Measurements from ENCODE around the gene TMEM225. TPM values are rescaled to one million over a fixed set of nuclear protein-coding genes. Genes with fewer than 3 reads are reported as not detected.

Gene TMEM225, protein sequence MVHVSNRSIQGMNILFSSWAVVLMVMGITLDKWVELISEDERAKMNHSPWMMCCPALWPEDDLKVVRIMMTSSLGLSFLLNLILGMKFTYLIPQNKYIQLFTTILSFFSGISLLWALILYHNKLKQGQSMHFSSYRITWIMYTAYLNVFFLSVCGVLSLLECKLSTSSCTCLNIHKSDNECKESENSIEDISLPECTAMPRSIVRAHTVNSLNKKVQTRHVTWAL
- total RNA-seq: not detected in 2 replicates

DNA sequence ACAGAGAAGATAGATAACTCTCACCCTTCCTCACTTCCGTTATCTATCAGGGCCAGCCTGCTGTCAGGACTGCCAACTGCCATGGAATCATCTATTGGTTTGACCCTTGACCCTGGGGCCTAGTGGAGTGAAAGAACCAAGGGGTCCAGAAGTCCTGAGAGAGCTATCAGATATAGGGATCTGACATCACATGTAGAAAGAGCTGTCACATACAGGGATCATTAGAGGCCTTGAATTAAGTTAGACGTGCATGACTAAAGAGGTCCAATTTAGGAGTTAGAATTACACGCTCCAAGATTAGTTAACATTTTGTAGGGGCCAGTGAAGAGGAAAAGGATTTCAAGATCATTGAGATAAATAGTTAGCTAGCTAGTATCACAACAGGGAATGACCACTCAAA is at the start of gene TMEM225:
Gene TMEM225 (minus strand): TSS at position 101 of the 400 bp plus-strand sequence. CDS start 245 bp downstream, outside the sequence.

DNA sequence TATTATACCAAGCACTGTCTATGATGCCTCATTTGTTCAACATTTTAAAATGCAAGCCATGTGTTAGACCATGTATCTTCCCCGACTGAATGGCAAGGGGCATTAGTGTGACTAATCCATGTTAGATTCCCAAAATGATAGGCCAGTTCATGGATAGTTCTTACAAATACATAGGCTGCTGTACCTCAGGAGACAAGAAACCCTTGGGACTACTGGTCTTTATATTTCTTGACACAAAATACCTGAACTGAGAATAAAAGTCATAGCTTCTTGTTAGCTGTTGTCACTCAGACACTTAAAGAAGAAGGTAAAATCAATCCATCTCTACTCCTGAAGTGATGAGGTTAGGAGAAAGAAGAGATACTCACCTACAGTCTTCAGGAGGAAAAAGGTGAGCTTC is 16.4 kb upstream of the TMEM225 start, which contains the start of gene OR8D4:
Gene OR8D4 (plus strand): TSS at position 301 of the 400 bp plus-strand sequence. CDS start 4,265 bp downstream, outside the sequence.

Other genes with a start within 250 kb of the TMEM225 start
- gene SCN3B, start 231.0 kb downstream of the TMEM225 start, total RNA-seq: under 0.01 TPM in 1 of 2 replicates, not detected in the other
- 5.9 and 8.2 TPM in 2 replicates for gene ZNF202, start 144.0 kb downstream of the TMEM225 start, total RNA-seq
- gene OR6X1, start 131.2 kb downstream of the TMEM225 start, total RNA-seq: not detected in 2 replicates
- not detected in 2 replicates for gene OR6M1, start 79.3 kb downstream of the TMEM225 start, total RNA-seq
- gene OR8D4, start 16.5 kb upstream of the TMEM225 start, total RNA-seq: not detected in 2 replicates
- gene OR4D5, start 53.9 kb upstream of the TMEM225 start, total RNA-seq: not detected in 2 replicates
- not detected in 2 replicates for gene OR6T1, start 58.2 kb upstream of the TMEM225 start, total RNA-seq
- not detected in 2 replicates for gene OR10S1, start 92.1 kb upstream of the TMEM225 start, total RNA-seq
- gene OR10G6, start 109.5 kb upstream of the TMEM225 start, total RNA-seq: not detected in 2 replicates
- not detected in 2 replicates for gene OR10G4, start 127.3 kb upstream of the TMEM225 start, total RNA-seq
- gene OR10G9, start 137.3 kb upstream of the TMEM225 start, total RNA-seq: not detected in 2 replicates
- gene OR10G8, start 141.1 kb upstream of the TMEM225 start, total RNA-seq: not detected in 2 replicates
- not detected in 2 replicates for gene OR10G7, start 155.7 kb upstream of the TMEM225 start, total RNA-seq
- gene VWA5A, start 229.8 kb upstream of the TMEM225 start, total RNA-seq: 11.5 and 13.5 TPM in 2 replicates

Data from regular cardiac myocyte (primary cell).